Islet precursor cell (in vitro differentiated cells): ENCODE measurements around the gene CLIC6.
"Not testable (repeated sequence)": the region's sequence is repeated elsewhere in the genome, so short reads cannot be mapped to it uniquely, and the experiment has no call there.

Experiments
- DNase-seq: peaks from one replicate; pipeline ENCODE4 v3.0.0-alpha.2; 2018

The CLIC6 gene

DNA sequence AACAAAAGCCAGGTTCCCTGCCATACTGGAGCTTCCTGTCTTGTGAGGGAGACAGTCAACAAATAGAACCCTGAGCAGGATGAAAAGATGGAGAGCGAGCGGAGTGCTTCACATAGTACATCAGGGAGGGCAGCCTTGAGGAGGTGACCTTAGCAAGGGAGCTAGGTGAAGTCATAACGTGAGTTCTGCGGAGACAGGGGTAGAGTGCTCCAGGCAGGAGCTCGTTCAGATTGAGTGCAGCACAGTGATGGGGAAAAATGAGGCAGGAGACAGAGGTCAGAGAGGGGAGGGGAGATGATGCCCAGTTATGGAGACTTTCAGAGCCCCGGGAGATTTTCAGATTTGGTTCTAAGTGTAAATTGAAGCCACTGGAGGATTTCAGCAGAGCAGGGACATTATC lies 15.3 kb upstream of the CLIC6 start:
- DNase-seq, result no peak

DNA sequence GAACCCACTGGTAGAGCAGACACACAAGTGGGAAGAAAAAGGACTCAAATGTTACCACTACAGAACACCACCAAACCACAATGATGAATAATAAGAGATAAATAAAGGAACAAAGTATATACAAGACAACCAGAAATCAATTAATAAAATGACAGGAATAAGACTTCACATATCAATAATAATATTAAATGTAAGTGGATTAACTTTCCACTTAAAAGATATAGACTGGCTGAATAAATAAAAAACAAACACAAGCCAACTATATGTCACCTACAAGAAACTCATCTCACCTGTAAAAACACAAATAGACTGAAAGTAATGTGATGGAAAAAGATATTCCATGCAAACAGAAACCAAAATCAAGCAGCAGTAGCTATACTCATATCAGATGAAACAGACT lies 6.9 kb upstream of the CLIC6 start:
- DNase-seq, result no peak

DNA sequence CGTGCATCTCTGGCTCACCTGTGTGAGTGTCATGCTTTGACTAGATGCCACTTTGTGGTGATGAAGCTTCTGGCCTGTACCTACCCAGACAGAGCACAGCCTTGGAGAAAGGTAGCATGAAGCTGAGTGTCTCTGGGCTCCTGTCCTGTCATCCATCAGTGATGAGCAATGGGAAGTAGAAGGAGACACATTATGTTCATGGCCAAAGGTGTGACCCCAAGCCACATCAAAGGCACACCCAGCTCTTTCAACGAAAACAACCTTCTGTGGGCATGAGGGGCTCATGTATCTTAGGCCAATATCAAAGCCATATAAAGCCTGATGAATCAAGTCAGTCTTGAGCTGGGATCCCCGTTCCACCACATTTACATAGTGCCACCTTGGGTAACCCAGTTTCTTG lies 1.0 kb upstream of the CLIC6 start:
- DNase-seq, result no peak

DNA sequence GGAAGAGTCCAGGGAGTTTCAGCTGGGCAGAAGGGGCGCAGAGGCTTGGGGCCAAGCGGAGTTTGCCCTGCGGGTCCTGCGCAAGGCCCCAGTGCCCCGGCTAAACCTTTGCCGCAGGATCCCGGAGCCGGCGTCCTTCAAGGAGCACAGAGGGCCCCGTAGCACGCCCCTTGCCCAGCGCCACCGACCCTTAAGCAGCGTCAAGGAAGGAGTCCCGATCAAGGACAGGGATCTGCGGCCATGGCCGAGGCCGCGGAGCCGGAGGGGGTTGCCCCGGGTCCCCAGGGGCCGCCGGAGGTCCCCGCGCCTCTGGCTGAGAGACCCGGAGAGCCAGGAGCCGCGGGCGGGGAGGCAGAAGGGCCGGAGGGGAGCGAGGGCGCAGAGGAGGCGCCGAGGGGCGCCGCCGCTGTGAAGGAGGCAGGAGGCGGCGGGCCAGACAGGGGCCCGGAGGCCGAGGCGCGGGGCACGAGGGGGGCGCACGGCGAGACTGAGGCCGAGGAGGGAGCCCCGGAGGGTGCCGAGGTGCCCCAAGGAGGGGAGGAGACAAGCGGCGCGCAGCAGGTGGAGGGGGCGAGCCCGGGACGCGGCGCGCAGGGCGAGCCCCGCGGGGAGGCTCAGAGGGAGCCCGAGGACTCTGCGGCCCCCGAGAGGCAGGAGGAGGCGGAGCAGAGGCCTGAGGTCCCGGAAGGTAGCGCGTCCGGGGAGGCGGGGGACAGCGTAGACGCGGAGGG lies 520 bp downstream of the CLIC6 start:
- no peak for DNase-seq

DNA sequence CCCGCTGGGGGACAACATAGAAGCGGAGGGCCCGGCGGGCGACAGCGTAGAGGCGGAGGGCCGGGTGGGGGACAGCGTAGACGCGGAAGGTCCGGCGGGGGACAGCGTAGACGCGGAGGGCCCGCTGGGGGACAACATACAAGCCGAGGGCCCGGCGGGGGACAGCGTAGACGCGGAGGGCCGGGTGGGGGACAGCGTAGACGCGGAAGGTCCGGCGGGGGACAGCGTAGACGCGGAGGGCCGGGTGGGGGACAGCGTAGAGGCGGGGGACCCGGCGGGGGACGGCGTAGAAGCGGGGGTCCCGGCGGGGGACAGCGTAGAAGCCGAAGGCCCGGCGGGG lies 1.1 kb downstream of the CLIC6 start:
- not testable (repeated sequence) for DNase-seq

DNA sequence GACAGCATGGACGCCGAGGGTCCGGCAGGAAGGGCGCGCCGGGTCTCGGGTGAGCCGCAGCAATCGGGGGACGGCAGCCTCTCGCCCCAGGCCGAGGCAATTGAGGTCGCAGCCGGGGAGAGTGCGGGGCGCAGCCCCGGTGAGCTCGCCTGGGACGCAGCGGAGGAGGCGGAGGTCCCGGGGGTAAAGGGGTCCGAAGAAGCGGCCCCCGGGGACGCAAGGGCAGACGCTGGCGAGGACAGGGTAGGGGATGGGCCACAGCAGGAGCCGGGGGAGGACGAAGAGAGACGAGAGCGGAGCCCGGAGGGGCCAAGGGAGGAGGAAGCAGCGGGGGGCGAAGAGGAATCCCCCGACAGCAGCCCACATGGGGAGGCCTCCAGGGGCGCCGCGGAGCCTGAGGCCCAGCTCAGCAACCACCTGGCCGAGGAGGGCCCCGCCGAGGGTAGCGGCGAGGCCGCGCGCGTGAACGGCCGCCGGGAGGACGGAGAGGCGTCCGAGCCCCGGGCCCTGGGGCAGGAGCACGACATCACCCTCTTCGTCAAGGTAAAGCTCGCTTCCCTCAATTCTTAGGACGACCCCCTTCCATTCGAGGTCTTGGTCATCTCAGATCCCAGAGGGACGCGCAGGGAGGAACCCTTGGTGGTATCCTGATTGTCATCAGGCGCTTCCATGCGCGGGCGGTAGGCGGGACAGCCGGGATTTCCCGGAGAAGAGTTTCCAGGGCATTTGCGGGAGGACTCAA lies 1.6 kb downstream of the CLIC6 start:
- DNase-seq, result peak; percentile 68

DNA sequence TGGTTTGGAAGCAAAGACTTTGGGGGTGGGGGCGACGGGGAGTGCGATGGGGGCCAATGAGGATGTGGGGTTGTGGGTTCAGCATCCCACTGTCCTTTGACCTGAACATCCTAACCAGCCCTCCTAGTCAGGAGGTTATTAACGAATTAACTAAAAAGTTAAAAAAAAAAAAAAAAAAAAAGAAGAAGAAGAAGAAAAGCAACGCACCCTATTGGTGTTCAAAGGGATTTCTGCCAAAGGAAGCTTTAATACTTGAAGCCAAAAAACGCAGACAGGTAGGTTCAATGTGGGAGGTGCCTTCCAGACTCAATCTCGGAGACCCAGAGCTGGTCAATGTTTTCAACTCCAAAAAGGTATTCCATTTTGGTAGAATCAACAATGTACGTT lies 2.2 kb downstream of the CLIC6 start:
- DNase-seq, result no peak

DNA sequence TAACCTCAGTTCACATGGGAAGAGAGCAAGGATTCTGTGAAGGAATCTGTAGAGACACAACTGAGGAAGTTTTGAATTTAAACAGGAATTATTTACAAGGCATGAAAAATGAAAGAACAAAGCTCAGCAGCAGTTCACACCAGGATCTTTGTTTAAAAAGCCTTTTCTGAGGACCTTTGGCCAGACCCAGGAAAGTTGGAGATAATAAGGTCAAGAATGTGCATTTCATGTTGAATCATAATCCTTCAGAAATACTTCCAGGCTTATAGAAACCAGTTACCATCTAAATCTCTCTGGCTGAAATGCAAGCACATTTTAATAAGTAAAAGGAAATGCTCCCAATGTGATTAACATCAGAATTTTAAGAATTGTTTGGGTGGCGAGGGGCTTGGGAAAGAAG lies 2.7 kb downstream of the CLIC6 start:
- no peak for DNase-seq

DNA sequence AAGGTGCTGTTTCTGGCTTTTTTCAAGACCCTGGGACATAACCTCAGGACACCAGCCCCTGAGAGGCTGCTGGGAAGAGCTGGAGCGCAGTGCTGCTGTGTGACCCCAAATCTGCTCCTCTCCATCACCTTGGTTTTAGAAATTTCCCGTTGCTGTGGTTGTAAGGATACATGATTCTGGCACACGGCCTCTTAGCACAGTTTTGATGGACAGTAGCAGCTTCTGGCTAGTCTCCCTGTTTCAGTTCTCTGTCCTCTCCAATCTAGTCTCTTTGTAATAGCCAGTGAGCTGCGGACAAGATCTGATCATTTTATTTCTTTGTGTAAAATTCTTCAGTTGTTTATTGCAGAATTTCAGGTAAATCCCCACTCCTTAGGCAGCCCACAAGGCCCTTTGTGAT lies 3.1 kb downstream of the CLIC6 start:
- DNase-seq, result no peak

DNA sequence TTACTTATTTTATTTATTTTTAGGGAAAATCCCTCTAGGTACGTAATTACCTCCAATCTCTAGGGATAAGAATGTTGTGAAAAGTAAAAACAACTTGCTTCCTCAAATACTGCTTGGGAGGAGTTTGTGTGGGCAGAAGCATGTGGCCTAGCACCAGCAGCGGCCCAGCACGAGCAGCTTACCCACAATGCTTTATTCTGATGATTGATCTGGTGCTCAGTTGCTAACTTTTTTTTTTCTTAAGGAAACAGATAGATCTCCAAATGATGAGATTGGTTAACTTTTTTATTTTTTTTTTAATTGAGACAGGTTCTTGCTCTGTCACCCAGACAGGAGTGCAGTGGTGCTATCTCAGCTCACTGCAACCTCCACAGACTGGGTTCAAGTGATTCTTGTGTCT lies 4.2 kb downstream of the CLIC6 start:
- no peak for DNase-seq

DNA sequence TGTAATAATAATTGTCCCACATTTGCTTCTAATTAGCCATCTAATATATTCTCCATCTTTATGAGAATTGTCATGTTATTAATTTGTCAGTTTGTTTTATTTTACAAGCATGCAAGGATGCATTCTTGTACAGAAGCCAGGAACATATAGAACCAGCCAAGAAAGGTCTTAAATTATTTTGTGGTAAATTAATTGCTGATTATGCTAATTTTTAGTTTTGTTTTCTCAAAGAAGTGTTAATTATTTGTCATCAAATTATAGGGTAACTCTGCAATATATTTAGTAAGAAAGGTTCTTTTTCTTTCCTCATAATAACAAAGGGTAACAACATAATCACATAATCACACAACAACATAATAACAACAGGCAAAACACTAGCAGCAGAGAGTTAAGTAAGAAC lies 5.7 kb downstream of the CLIC6 start:
- no peak for DNase-seq

DNA sequence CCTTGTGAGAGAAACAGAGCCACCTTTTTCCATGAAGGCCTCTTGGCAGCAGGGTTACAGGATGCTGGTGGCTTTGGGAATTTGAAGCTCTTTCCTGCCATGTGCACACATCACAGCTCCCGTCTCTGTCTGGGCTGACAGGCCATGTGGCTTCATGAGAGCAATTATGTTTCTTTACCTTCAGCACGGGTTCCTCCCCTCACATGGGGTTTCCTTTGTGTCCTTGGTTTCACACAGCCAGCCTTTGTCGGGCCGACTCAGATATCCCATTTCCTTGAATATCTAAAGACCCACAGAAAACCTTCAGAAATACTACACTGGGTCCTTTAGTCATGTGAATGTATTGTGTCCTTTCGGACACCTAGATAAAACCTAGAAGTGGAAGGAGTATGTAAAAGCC lies 7.1 kb downstream of the CLIC6 start:
- DNase-seq, result no peak

DNA sequence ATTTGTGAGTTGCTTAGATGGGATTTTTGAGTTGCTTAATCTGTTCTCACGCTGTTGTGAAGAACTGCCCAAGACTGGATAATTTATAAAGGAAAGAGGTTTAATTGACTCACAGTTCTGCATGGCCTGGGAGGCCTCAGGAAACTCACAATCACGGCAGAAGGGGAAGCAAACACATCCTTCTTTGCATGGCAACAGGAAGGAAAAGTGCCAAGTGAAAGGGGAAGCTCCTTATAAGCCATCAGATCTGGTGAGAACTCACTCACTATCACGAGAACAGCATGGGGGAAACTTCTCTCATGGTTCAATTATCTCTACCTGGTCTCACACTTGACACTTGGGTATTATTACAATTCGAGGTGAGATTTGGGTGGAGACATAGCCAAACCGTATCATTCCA lies 10.3 kb downstream of the CLIC6 start:
- DNase-seq, result no peak

DNA sequence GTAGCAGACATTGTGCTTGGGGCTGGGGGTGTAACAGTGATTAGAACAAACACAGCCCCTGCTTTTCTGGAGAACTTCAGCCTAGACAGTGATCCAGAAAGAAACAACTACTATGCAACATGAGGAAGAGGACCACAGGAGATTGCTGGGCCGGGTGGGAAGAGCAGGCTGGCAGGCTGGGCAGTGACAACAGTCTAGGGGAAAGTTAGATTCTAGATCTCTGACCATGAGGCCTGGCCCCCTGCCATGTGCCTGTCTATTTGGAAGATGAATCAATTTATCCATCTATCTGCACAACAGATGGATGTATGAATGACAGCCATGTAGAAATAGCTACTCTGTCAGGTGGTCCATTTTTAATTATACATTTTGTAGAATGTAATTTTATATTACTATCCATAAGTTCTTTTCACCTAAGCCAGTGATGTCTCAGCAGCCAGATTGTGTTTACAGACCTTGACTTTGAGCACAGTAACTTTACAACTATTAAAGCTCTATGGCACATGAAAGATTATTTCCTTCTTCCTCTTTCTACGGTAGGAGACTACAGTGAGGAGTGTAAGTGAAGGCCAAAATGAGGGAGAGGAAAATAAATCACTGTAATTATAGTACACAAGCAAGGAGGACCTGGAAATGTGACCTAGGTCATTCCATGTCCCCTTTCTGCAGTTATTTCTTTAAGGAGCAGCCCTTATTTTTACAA lies 15.5 kb downstream of the CLIC6 start:
- DNase-seq, result no peak

DNA sequence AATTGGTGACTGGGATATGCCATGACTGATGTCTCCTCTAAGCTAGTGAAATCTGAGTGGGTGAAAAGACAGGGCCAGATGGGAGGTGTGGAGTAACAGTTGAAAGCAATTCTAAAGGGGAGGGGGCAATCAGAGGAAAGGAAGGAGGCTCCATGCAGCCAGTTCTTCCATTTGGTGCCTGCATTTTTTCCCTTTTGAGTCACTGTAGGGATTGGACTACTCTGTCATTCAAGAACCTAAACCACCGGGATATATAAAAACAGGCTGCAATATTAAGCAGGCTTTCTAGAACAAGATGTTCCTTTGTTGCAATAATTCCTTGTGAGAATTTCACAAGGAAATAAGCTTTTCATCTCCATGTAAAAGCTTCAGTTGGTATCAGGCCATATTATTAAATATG lies 18.3 kb downstream of the CLIC6 start:
- DNase-seq, result peak; percentile 29

DNA sequence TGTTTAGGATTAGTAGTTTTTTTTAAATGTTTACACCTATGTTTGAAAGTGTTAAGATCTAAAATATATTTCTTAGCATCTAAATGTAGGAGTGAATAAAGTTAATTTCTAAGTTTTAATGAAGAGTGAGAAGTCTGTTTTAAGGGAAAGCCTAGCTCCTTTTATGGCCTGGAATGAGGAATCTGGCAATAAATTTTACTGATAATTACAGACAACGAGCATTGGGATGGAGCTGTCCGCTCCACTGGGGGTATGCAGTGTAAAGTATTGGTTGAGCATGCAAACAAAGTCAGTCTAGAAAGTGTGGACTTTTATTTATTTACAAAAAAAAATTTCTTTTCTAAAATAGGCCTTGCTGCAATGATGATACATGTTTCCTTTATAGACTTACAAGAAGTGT lies 19.0 kb downstream of the CLIC6 start:
- DNase-seq, result no peak

DNA sequence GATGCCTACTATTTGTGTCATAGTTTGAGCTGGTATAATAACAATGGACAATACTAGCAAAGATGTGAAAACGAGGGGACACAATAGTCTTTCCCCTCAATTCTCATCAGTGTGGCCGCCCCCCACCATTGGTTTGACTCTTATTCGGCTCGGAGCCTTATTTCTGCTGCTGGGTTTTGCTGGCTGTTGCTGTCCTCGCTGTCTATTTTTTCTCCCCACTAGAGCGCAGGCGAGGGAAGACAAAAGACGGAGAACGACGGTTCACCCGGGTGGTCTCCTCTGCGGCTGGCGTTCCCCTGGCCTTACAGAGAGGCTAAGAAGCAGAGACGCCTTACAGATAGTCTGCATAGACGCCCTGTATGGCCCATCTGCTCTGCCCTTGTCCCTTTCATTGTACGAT lies 19.4 kb downstream of the CLIC6 start:
- DNase-seq, result no peak

DNA sequence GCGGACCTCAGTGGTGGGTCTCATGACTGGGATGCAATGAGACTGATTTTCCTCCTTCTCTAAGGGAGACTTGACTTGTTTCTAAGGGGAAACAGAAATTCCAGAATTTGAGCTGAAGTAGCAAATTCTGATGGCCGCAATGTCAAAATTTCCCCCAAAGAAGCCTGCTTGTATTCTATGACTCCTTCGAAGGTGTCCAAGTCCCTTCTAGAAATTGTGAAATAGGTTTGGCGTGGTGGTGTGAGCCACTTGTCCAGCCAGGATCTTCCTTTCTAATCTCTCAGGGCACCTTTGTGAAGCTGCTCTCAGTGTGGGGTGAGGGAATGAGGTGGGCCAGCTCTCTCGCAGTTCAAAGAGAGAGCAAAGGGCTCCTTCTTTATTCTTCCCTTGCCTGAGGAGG lies 19.9 kb downstream of the CLIC6 start:
- DNase-seq, result no peak

DNA sequence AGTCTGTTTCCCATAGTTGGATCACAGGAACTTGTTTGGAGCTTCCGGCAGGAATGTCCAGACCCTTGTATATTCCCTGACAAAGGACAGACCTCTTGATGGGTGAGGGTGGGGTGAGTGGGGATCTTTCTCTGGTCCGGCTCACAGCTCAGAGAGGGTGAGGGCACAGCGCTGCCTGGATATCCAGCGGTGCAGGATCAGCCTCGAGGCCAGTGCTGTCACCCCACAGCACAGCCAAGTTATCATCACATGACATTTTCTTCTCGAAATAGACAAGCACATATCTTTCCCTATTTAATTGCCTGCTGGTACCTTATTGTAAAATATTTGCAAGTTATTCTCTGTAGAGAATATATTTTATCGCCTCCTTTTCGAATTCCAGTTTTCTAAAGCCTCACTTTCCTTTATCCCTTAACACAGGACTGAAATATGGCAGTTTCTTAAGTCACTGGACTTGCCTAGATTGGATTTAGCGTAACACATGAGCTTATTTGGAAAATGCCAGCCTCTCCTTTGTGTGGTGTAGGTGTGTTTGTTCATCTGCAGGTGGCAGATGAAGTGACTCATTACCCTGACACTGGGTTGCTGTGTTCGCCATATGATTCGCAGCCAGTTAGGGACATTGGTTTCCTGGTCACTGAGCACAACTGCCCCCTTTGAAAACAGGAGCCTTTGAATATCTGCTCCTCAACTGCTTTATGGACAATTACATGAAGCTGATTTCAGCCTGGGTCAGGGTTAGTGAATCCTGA lies 21.4 kb downstream of the CLIC6 start:
- peak; percentile 62 for DNase-seq

DNA sequence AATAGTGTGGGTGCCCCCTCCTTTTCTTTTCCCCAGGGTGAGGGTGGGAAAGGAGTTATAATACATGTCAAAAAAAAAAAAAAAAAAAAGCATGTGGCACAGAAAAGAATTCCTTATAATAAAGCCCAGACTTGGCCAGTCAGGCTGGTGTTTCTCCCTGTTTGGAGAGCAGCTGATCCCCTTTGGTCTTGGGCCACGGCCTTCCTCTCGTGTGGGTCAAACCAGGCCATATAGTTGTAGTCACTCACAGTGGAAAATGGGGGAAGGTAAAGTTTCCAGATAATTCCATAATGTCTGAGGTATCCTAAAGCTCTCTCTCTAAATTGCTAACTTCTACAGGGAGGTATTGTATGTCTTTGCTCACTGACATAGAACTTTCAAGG lies 22.0 kb downstream of the CLIC6 start:
- DNase-seq, result no peak

DNA sequence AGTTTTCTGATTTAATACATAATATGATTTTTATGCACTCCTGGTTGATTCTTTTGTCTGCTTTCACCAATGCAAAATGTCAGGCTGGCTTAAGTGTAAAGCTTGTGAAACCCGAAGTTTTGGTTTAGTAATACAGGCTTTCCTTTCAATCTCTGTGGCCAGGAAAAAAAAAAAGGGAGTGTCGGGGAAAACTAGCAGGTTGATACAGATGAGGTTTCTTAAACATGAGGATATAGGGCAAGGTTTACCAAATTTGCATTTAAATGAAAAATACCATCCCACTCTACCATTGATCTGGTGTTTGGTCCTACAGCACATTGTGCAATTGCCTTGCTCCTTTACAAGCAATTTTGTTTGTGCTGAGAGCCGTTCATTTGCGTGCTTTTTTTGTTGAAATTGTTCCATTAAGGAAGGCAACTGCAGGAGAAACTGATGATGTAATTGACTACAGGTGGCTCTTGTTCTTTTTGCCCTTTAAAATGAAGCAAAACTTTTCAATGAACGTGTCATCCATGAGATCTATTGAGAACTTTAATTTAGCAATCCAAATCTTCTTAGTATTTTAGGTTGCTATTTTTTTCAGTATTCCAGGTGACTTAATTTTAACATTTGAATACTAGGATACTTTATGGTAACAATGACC lies 22.7 kb downstream of the CLIC6 start:
- DNase-seq, result no peak

DNA sequence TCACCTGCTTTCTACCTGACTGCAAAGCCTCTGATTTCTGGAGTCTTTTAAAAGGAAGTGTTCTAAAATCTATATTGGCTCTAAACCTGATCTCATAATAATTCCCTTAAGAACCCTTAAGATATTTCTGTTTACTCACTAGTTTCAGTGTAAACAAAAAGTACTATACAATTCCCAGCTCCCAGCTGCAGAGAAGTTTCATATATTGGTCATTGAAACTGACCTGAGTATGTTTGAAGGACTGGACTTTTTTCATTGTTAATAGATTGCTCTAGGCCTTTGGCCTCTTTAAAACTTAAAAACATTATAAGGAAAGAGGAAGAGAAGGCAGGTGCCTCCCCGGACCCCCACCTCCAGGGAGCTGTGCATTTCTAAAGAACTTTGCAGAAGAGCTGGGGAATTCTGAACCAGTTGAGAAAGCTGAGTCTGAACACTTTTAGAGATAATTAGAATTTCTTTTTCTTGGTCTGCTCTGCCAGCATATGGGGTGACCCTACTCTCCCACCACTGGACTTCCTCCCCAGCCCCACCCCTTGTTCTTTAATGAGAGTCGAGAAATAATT lies 23.7 kb downstream of the CLIC6 start:
- DNase-seq, result no peak
